B cell (primary cell): ENCODE data around the gene TAC3. TPM values are rescaled to one million over a fixed set of nuclear protein-coding genes. Genes with fewer than 3 reads are reported as not detected.
A peak's percentile ranks its signal among the peaks of the same experiment; 100 is the strongest.
"Not testable (repeated sequence)": the region's sequence is repeated elsewhere in the genome, so short reads cannot be mapped to it uniquely, and the experiment has no call there.

Experiments
- ATAC-seq: fragments of 200-7000 bp; cut with Tn5 transposase; one replicate; pipeline ENCODE4 v1.10.0; 2021; ENCODE audit warnings: low read depth, mild to moderate bottlenecking, moderate number of reproducible peaks, moderate library complexity
- CTCF ChIA-PET: fragments of 350-600 bp; sonication (Branson Sonifier 250); formaldehyde crosslinking; loops from one replicate; lab custom pipeline; 2021; ENCODE audit warnings: antibody characterized with exemption, inconsistent platforms; lab: Charles Lee
- POLR2A ChIA-PET: fragments of 350-600 bp; sonication (Branson Sonifier 250); formaldehyde crosslinking; loops from one replicate; lab custom pipeline; 2021; ENCODE audit warnings: antibody characterized with exemption; lab: Charles Lee
- DNase-seq: peaks from one replicate; pipeline ENCODE4 v3.0.0; 2013
- H2AFZ ChIP-seq: 2 replicates; pipeline ENCODE4 v1.6.1; 2012; ENCODE audit warnings: mild to moderate bottlenecking, low read depth, low read length; ENCODE audit not compliant: insufficient read depth, poor library complexity, severe bottlenecking
- H3K27ac ChIP-seq, 2 donors: 1 replicate in 1 of 2; 2 replicates in 1 of 2; pipeline ENCODE4 v1.5.1; 2012 to 2013; ENCODE audit warnings: low read length in 2 of 2, mild to moderate bottlenecking in 2 of 2, moderate library complexity in 1 of 2
- H3K27me3 ChIP-seq, 4 experiments: fragments of 200-600 bp in 1 of 4; sonication (generic) in 1 of 4; replicated peaks in 1 of 4; 1 replicate in 2 of 4; 2 replicates in 2 of 4; pipeline versions ENCODE4 v1.6.1 to v1.7.0; 2013 to 2016; ENCODE audit warnings: low read length in 3 of 4, mild to moderate bottlenecking in 2 of 4, mixed read lengths in 1 of 4, moderate library complexity in 1 of 4; ENCODE audit not compliant: insufficient read depth in 4 of 4, control insufficient read depth in 3 of 4; ENCODE audit errors: control extremely low read depth in 1 of 4
- H3K36me3 ChIP-seq, 2 experiments: replicated peaks in 1 of 2; 1 replicate in 1 of 2; 2 replicates in 1 of 2; pipeline versions ENCODE4 v1.6.1 to v1.7.1; 2013; ENCODE audit warnings: low read length in 1 of 2; ENCODE audit not compliant: insufficient read depth in 2 of 2, control insufficient read depth in 1 of 2; ENCODE audit errors: control extremely low read depth in 1 of 2, extremely low read depth in 1 of 2
- H3K4me1 ChIP-seq, 2 donors: fragments of 200-600 bp in 1 of 2; sonication (generic) in 1 of 2; 1 replicate in 1 of 2; 2 replicates in 1 of 2; pipeline versions ENCODE4 v1.5.1 to v1.6.1; 2013 to 2017; ENCODE audit warnings: low read length in 2 of 2; ENCODE audit not compliant: control insufficient read depth in 2 of 2, insufficient read depth in 2 of 2
- H3K4me2 ChIP-seq: replicated peaks from 2 replicates; pipeline ENCODE3; 2012; ENCODE audit warnings: mild to moderate bottlenecking, low read depth, low read length; ENCODE audit not compliant: poor library complexity, severe bottlenecking
- H3K4me3 ChIP-seq, 5 experiments: fragments of 200-600 bp in 1 of 5; sonication (generic) in 1 of 5; 1 replicate in 3 of 5; 2 replicates in 2 of 5; pipeline versions ENCODE4 v1.5.1 to v1.7.0; 2011 to 2016; ENCODE audit warnings: low read length in 4 of 5, mild to moderate bottlenecking in 4 of 5, low read depth in 2 of 5, control low read depth in 1 of 5, moderate library complexity in 1 of 5; ENCODE audit not compliant: insufficient read depth in 1 of 5; ENCODE audit errors: control extremely low read depth in 1 of 5, extremely low read depth in 1 of 5
- H3K79me2 ChIP-seq: fragments of 200-600 bp; sonication (generic); one replicate; pipeline ENCODE4 v1.6.0; 2016; ENCODE audit warnings: low read length; ENCODE audit not compliant: control insufficient read depth, insufficient read depth
- H3K9ac ChIP-seq: fragments of 200-600 bp; sonication (generic); 2 replicates; pipeline ENCODE4 v1.6.1; 2017; ENCODE audit warnings: mild to moderate bottlenecking, low read length, moderate library complexity
- H3K9me3 ChIP-seq, 3 donors: one replicate each; pipeline versions ENCODE4 v1.6.1 to v1.7.1; 2013; ENCODE audit warnings: low read length in 2 of 3; ENCODE audit not compliant: control insufficient read depth in 2 of 3, insufficient read depth in 1 of 3; ENCODE audit errors: control extremely low read depth in 1 of 3
- H4K20me1 ChIP-seq: 2 replicates; pipeline ENCODE4 v1.6.0; 2012; ENCODE audit warnings: mild to moderate bottlenecking, low read length; ENCODE audit not compliant: insufficient read depth, control insufficient read depth, poor library complexity, severe bottlenecking
- H3K27ac Mint-ChIP-seq: one replicate; pipeline ENCODE4 v1.8.0; 2021; ENCODE audit warnings: mixed read lengths
- H3K27me3 Mint-ChIP-seq: one replicate; pipeline ENCODE4 v1.8.0; 2021; ENCODE audit warnings: mixed read lengths
- H3K4me1 Mint-ChIP-seq: one replicate; pipeline ENCODE4 v1.8.0; 2021; ENCODE audit warnings: mixed read lengths
- H3K4me3 Mint-ChIP-seq: one replicate; pipeline ENCODE4 v1.8.0; 2021; ENCODE audit warnings: mixed read lengths
- H3K9me3 Mint-ChIP-seq: one replicate; pipeline ENCODE4 v1.8.0; 2022; ENCODE audit warnings: mixed read lengths; ENCODE audit not compliant: insufficient read depth
- CTCF ChIP-seq: fragments of 200-600 bp; IDR thresholded peaks from one replicate; pipeline ENCODE4 v1.8.0; 2022; ENCODE audit warnings: antibody characterized with exemption, mild to moderate bottlenecking
- EZH2 ChIP-seq: IDR thresholded peaks from 2 replicates; pipeline ENCODE4 v1.6.1; 2012; ENCODE audit warnings: borderline replicate concordance, low read depth, mild to moderate bottlenecking, moderate library complexity, low read length; ENCODE audit not compliant: insufficient read depth, poor library complexity, severe bottlenecking
- WGBS: methylation state at CpG from one replicate; pipeline ENCODE4 v1.1.5; 2013; ENCODE audit warnings: missing lambda C conversion rate; ENCODE audit not compliant: insufficient coverage; 5-methylcytosine and 5-hydroxymethylcytosine counted together
- intact Hi-C: fragments of 100-400 bp; cut with micrococcal nuclease; formaldehyde crosslinking; loops from one replicate; pipeline ENCODE4 v1.10.0; 2022
- polyA plus RNA-seq: library from polyadenylated mRNA; depleted of rRNA; stranded (reverse); fragments of >200 nt; gene quantifications from 2 replicates; pipeline ENCODE4 v1.2.3, GENCODE V29; 2012
- total RNA-seq, 2 donors: library from RNA; stranded (reverse); fragments of 120-200 nt in 1 of 2; gene quantifications; 1 replicate in 1 of 2; 2 replicates in 1 of 2; pipeline versions ENCODE4 v1.2.3 to v1.2.4, GENCODE V29; 2013 to 2022

Gene TAC3
- total and polyA plus RNA-seq, 2 donors (not counting 1 experiment from before 2014, with no cell fraction given), result 0.24 TPM; not detected in 1

- H3K36me3 ChIP-seq, result no peaks in the 10 kb centered on the region
- H3K27me3 ChIP-seq, result peaks cover 0 to 8% (median 2%) of the 10 kb centered on the region in 4 experiments
- H3K4me1 ChIP-seq, result peaks cover 0 to 8% of the 10 kb centered on the region in 2 donors
- H3K27ac ChIP-seq, result no peak overlapping the region
- H3K27ac Mint-ChIP-seq, result no peak overlapping the region
- H3K9me3 ChIP-seq, result no peaks in the 10 kb centered on the region
- no peaks in the 10 kb centered on the region for H3K9me3 Mint-ChIP-seq
- H3K4me3 ChIP-seq, result no peak overlapping the region
- WGBS, result 4% methylated on average over 7 of the region's 11 CpGs
- H3K4me1 Mint-ChIP-seq, result peaks cover 4% of the 10 kb centered on the region
- intact Hi-C loops, result loop anchor here (5.0 kb wide), 1 partner anchor 475 kb away; no protein-coding TSS in a partner anchor
- peak; percentile 79 for DNase-seq
- H2AFZ ChIP-seq, result peak overlapping the region; percentile 64
- peak overlapping the region; percentile 52 for H3K4me3 Mint-ChIP-seq
- no peaks in the 10 kb centered on the region for H4K20me1 ChIP-seq
- H3K9ac ChIP-seq, result no peak overlapping the region
- peak; percentile 80 for ATAC-seq
- H3K27me3 Mint-ChIP-seq, result no peaks in the 10 kb centered on the region
- ChIA-PET POLR2A (no interaction called here), CTCF (interaction anchor here (1.0 to 4.9 kb wide), 11 partner anchors 9 to 475 kb away, joined by 3 to 152 read pairs (median 7); partner anchors contain the start of genes HSD17B6, PRIM1, RBMS2 and ZBTB39)
- TF ChIP-seq EZH2, result no peak
- TF ChIP-seq CTCF, result peak; percentile 97
- peak overlapping the region; percentile 47 for H3K4me2 ChIP-seq
- H3K79me2 ChIP-seq, result no peaks in the 10 kb centered on the region
Measured at GRCh38 chr12:56987551-56988053, 28.7 kb downstream of the TAC3 start.

- no peaks in the 10 kb centered on the region for H3K36me3 ChIP-seq
- Mint-ChIP-seq H3K4me3 (peak overlapping the region; percentile 52), H3K27me3 (no peaks in the 10 kb centered on the region), H3K9me3 (no peaks in the 10 kb centered on the region), H3K27ac (no peak overlapping the region), H3K4me1 (peaks cover 4% of the 10 kb centered on the region)
- no peaks in the 10 kb centered on the region for H3K9me3 ChIP-seq
- peaks cover 0 to 8% (median 2%) of the 10 kb centered on the region in 4 experiments for H3K27me3 ChIP-seq
- ChIA-PET POLR2A (no interaction called here), CTCF (interaction anchor here (1.0 to 4.9 kb wide), 10 partner anchors 10 to 475 kb away, joined by 3 to 152 read pairs (median 4); partner anchors contain the start of genes HSD17B6, PRIM1, RBMS2 and ZBTB39)
- ATAC-seq (no peak), DNase-seq (no peak)
- H2AFZ ChIP-seq, result peak overlapping the region; percentile 64
- intact Hi-C loops, result loop anchor here (5.0 kb wide), 1 partner anchor 475 kb away; no protein-coding TSS in a partner anchor
- no peak overlapping the region for H3K27ac ChIP-seq
- no peaks in the 10 kb centered on the region for H3K79me2 ChIP-seq
- no peak overlapping the region for H3K9ac ChIP-seq
- TF ChIP-seq EZH2, result no peak
- TF ChIP-seq CTCF, result no peak
- H3K4me1 ChIP-seq, result peaks cover 0 to 8% of the 10 kb centered on the region in 2 donors
- no peak overlapping the region for H3K4me3 ChIP-seq
- H3K4me2 ChIP-seq, result peak overlapping the region; percentile 47
- no peaks in the 10 kb centered on the region for H4K20me1 ChIP-seq
Measured at GRCh38 chr12:56987011-56987410, 29.3 kb downstream of the TAC3 start.

GRCh38 chr12:56985714-56986113 lies 30.6 kb downstream of the TAC3 start:
- H3K9me3 Mint-ChIP-seq, H3K27ac ChIP-seq, H3K4me1 ChIP-seq, DNase-seq, POLR2A ChIA-PET, H3K4me3 ChIP-seq, H3K9me3 ChIP-seq, H3K4me2 ChIP-seq, H4K20me1 ChIP-seq, H3K79me2 ChIP-seq, H3K9ac ChIP-seq, H3K27me3 ChIP-seq, H3K4me1 Mint-ChIP-seq, H3K27ac Mint-ChIP-seq, ATAC-seq, H2AFZ ChIP-seq, H3K27me3 Mint-ChIP-seq, H3K36me3 ChIP-seq, H3K4me3 Mint-ChIP-seq: not testable (repeated sequence)
- CTCF ChIA-PET, result interaction anchor here (0.6 to 4.9 kb wide), 7 partner anchors 11 to 309 kb away, joined by 3 to 152 read pairs (median 3); partner anchors contain the start of genes HSD17B6 and ZBTB39
- WGBS, result 90% methylated on average over 2 of the region's 6 CpGs
- intact Hi-C loops, result loop anchor here (5.0 kb wide), 1 partner anchor 473 kb away; no protein-coding TSS in a partner anchor
